Transverse colon (tissue), 4 donors: ENCODE measurements around the gene RIMBP2. TPM values are rescaled to one million over a fixed set of nuclear protein-coding genes. Genes with fewer than 3 reads are reported as not detected.

Experiments
- DNase-seq: peaks from one replicate; pipeline ENCODE4 v3.0.0-alpha.2; 2019
- H3K27ac ChIP-seq, 4 donors: fragments of 200-600 bp; sonication (generic); 2 replicates each; pipeline ENCODE4 v1.5.1; 2016 to 2018; ENCODE audit warnings: inconsistent platforms in 4 of 4
- H3K27me3 ChIP-seq: fragments of 200-600 bp; sonication (generic); 2 replicates; pipeline ENCODE4 v1.5.1; 2017; ENCODE audit warnings: inconsistent platforms
- H3K36me3 ChIP-seq, 4 donors: fragments of 200-600 bp; sonication (generic); 2 replicates each; pipeline ENCODE4 v1.5.1; 2017 to 2019; ENCODE audit warnings: inconsistent platforms in 4 of 4
- H3K4me1 ChIP-seq, 4 donors: fragments of 200-600 bp; sonication (generic); 2 replicates each; pipeline ENCODE4 v1.5.1; 2017 to 2020; ENCODE audit warnings: inconsistent platforms in 4 of 4
- H3K4me3 ChIP-seq, 4 donors: fragments of 200-600 bp; sonication (generic); 1 replicate in 1 of 4; 2 replicates in 3 of 4; pipeline versions ENCODE4 v1.5.1 to v1.6.1; 2017 to 2019; ENCODE audit warnings: inconsistent platforms in 4 of 4
- H3K9me3 ChIP-seq, 2 donors: fragments of 200-600 bp; sonication (generic); 2 replicates each; pipeline ENCODE4 v1.5.1; 2017 to 2019; ENCODE audit warnings: inconsistent platforms in 2 of 2
- EP300 ChIP-seq: sonication (generic); formaldehyde crosslinking; IDR thresholded peaks from one replicate; pipeline ENCODE4 v1.6.1; 2017; ENCODE audit warnings: antibody characterized with exemption, low read depth
- POLR2A ChIP-seq: fragments of 450-650 bp; IDR thresholded peaks from one replicate; pipeline ENCODE4 v1.6.1; 2016; ENCODE audit warnings: antibody characterized with exemption, mild to moderate bottlenecking, moderate library complexity
- POLR2AphosphoS5 ChIP-seq, 3 donors: sonication (generic); formaldehyde crosslinking; IDR thresholded peaks; one replicate each; pipeline ENCODE4 v1.6.1; 2016; ENCODE audit warnings: antibody characterized with exemption in 3 of 3
- WGBS, 2 donors: methylation state at CpG; one replicate each; pipeline ENCODE4 v1.1.5; 2018; ENCODE audit warnings: low coverage in 1 of 2; 5-methylcytosine and 5-hydroxymethylcytosine counted together
- in situ Hi-C, 4 donors: fragments of 200-750 bp; cut with MboI; loops; one replicate each; pipeline versions ENCODE4 v1.15.0 to v1.15.1; 2017; ENCODE audit warnings: low sequenced_read_pairs in 3 of 4, low pct_ligation_motif_present in 1 of 4, low pct_unique_long_range_greater_than_20kb in 1 of 4
- intact Hi-C: fragments of 100-400 bp; cut with DNase I; formaldehyde crosslinking; loops from one replicate; pipeline ENCODE4 v1.15.1; 2023; ENCODE audit warnings: low total_unique reads
- total RNA-seq, 4 donors: library from RNA; depleted of rRNA; stranded (reverse); fragments of >200 nt; gene quantifications; one replicate each; pipeline ENCODE4 v1.1.0, GENCODE V29; 2016
- TF ChIP-seq, protein P1 (sequence below), 5 experiments: fragments of 200-600 bp in 3 of 5; fragments of 450-650 bp in 2 of 5; sonication (generic) in 3 of 5; IDR thresholded peaks; 1 replicate in 2 of 5; 2 replicates in 3 of 5; pipeline ENCODE4 v1.5.1; 2016 to 2017; ENCODE audit warnings: antibody characterized with exemption in 5 of 5, inconsistent platforms in 3 of 5, mild to moderate bottlenecking in 2 of 5, moderate library complexity in 1 of 5

Gene RIMBP2
- total RNA-seq, 4 donors from 2014 or later: 2.9 to 17.3 (median 4.3) TPM

DNA sequence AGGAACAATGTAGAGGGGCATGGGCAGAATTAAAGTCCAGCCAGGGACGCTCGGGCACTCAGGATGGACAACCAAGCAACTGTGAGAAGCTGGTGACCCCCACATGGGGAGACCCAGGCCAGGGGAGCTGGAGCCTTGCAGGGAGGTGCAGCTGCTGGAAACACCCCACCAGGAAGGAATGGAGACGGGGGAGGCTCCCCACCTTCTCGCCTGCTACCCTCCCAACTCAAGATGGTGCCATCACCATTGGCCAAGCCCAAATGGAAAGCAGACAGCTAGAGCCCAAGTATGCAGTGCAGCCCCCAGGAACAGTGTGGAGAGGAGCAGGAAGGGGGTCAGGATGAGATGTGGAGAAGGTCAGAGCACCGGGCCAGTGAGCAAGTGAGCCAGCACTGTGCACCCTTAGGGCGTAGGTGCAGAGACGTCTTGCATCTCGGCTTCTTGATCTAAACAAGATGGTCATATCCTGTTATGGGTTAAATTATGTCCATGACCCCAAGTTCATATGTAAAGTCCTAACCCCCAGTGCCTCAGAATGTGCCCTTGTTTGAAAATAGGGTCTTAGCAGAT lies 159.5 kb downstream of the RIMBP2 start:
- Histone ChIP-seq H3K27ac (no peak overlapping the region), H3K27me3 (peaks cover 4% of the 10 kb centered on the region), H3K4me3 (no peak overlapping the region), H3K4me1 (peaks cover 9 to 32% (median 17%) of the 10 kb centered on the region in 4 donors), H3K36me3 (no peaks in the 10 kb centered on the region), H3K9me3 (no peaks in the 10 kb centered on the region)
- WGBS, 2 donors: 83% methylated on average over 8 of the region's 8 CpGs; no CpG with 5 or more reads in 1 of the 2 donors
- in situ Hi-C loops (no loop called here), intact Hi-C loops (no loop called here)
- no peak for DNase-seq
- TF ChIP-seq, protein P1, sequence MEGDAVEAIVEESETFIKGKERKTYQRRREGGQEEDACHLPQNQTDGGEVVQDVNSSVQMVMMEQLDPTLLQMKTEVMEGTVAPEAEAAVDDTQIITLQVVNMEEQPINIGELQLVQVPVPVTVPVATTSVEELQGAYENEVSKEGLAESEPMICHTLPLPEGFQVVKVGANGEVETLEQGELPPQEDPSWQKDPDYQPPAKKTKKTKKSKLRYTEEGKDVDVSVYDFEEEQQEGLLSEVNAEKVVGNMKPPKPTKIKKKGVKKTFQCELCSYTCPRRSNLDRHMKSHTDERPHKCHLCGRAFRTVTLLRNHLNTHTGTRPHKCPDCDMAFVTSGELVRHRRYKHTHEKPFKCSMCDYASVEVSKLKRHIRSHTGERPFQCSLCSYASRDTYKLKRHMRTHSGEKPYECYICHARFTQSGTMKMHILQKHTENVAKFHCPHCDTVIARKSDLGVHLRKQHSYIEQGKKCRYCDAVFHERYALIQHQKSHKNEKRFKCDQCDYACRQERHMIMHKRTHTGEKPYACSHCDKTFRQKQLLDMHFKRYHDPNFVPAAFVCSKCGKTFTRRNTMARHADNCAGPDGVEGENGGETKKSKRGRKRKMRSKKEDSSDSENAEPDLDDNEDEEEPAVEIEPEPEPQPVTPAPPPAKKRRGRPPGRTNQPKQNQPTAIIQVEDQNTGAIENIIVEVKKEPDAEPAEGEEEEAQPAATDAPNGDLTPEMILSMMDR (IDR thresholded peaks at IDR 0.05): no peak
- TF ChIP-seq EP300 (no peak), POLR2AphosphoS5 (IDR thresholded peaks at IDR 0.05) (no peak)

GRCh38 chr12:130555628-130556485 lies 160.2 kb downstream of the RIMBP2 start:
- Histone ChIP-seq H3K9me3 (no peaks in the 10 kb centered on the region), H3K27me3 (peaks cover 4% of the 10 kb centered on the region), H3K36me3 (no peaks in the 10 kb centered on the region), H3K4me1 (peaks cover 9 to 32% (median 17%) of the 10 kb centered on the region in 4 donors), H3K27ac (no peak overlapping the region), H3K4me3 (no peak overlapping the region)
- 0 to 25% methylated on average over 5 to 20 of the region's 20 CpGs for WGBS, 2 donors
- intact Hi-C loops (no loop called here), in situ Hi-C loops (no loop called here)
- TF ChIP-seq EP300 (no peak), POLR2AphosphoS5 (IDR thresholded peaks at IDR 0.05) (no peak), POLR2A (no peak)
- TF ChIP-seq, protein P1 (IDR thresholded peaks at IDR 0.05): no peak
- no peak for DNase-seq

GRCh38 chr12:130555221-130555620 lies 160.9 kb downstream of the RIMBP2 start:
- intact Hi-C loops (no loop called here), in situ Hi-C loops (no loop called here)
- Histone ChIP-seq H3K27me3 (peaks cover 4% of the 10 kb centered on the region), H3K27ac (no peak overlapping the region), H3K36me3 (no peaks in the 10 kb centered on the region), H3K4me3 (no peak overlapping the region), H3K9me3 (no peaks in the 10 kb centered on the region), H3K4me1 (peaks cover 9 to 31% (median 17%) of the 10 kb centered on the region in 4 donors)
- DNase-seq: no peak
- TF ChIP-seq POLR2AphosphoS5 (IDR thresholded peaks at IDR 0.05) (no peak), EP300 (no peak), POLR2A (no peak)
- TF ChIP-seq, protein P1 (IDR thresholded peaks at IDR 0.05): no peak
- 18 to 47% methylated on average over 5 of the region's 5 CpGs for WGBS, 2 donors

- DNase-seq: no peak
- H3K27me3 ChIP-seq: peaks cover 4% of the 10 kb centered on the region
- in situ Hi-C loops (no loop called here), intact Hi-C loops (no loop called here)
- no peaks in the 10 kb centered on the region for H3K9me3 ChIP-seq
- WGBS, 2 donors: 66 to 70% methylated on average over 2 to 7 of the region's 7 CpGs
- H3K4me1 ChIP-seq: peaks cover 8 to 12% (median 10%) of the 10 kb centered on the region in 4 donors
- TF ChIP-seq POLR2A (no peak), POLR2AphosphoS5 (IDR thresholded peaks at IDR 0.05) (no peak), EP300 (no peak)
- TF ChIP-seq, protein P1 (IDR thresholded peaks at IDR 0.05): no peak
- no peak overlapping the region for H3K4me3 ChIP-seq
- H3K36me3 ChIP-seq: no peaks in the 10 kb centered on the region
- H3K27ac ChIP-seq: no peak overlapping the region
Observed at GRCh38 chr12:130552483-130552996, 163.6 kb downstream of the RIMBP2 start.
